ENCODE measurements around the gene DGLUCY. TPM values are rescaled to one million over a fixed set of nuclear protein-coding genes. Genes with fewer than 3 reads are reported as not detected.
"Not testable (repeated sequence)": the region's sequence is repeated elsewhere in the genome, so short reads cannot be mapped to it uniquely, and the experiment has no call there.

DGLUCY gene
- total and polyA plus RNA-seq, 9 donors = 17.9 to 73.3 (median 39.3) TPM

DNA sequence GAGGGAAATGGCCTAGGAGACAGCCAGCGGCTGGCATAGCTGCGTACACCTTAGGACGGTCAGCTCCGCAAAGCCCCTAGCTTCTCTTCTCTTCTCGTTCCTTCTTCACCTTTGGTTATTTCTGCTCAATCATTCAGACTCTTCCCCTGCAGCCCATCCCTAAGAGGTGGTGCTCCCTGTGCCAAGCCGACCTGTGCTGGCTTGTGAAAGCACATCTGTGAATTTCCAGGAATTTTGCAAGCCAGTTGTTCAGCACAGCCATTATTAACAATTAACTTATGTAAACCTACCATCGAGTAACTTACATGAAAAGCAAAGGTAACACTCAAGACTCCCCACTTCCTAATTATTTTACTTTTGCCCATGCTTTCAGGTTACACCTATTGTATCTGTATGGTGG is 151.5 kb downstream of the DGLUCY start:
- H3K27ac ChIP-seq = no peak overlapping the region
- no peak overlapping the region for H3K4me3 ChIP-seq
- DNase-seq = no peak
- no peaks in the 10 kb centered on the region for H3K27me3 ChIP-seq
- H3K36me3 ChIP-seq = no peaks in the 10 kb centered on the region
- TF ChIP-seq, protein P1, sequence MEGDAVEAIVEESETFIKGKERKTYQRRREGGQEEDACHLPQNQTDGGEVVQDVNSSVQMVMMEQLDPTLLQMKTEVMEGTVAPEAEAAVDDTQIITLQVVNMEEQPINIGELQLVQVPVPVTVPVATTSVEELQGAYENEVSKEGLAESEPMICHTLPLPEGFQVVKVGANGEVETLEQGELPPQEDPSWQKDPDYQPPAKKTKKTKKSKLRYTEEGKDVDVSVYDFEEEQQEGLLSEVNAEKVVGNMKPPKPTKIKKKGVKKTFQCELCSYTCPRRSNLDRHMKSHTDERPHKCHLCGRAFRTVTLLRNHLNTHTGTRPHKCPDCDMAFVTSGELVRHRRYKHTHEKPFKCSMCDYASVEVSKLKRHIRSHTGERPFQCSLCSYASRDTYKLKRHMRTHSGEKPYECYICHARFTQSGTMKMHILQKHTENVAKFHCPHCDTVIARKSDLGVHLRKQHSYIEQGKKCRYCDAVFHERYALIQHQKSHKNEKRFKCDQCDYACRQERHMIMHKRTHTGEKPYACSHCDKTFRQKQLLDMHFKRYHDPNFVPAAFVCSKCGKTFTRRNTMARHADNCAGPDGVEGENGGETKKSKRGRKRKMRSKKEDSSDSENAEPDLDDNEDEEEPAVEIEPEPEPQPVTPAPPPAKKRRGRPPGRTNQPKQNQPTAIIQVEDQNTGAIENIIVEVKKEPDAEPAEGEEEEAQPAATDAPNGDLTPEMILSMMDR (IDR thresholded peaks at IDR 0.05) = no peak
- TF ChIP-seq EP300 (IDR thresholded peaks at IDR 0.05) (no peak), POLR2A (IDR thresholded peaks at IDR 0.05) (no peak)
- H3K4me1 ChIP-seq (ENCODE audit: insufficient read depth) = peaks cover 6% of the 10 kb centered on the region
- 90 to 93% (median 91%) methylated on average over 7 of the region's 7 CpGs for WGBS, 3 donors
- H3K9me3 ChIP-seq = no peaks in the 10 kb centered on the region
- intact Hi-C loops (cut with DNase I) = loop anchor here in 1 of 4 donors (2.0 kb wide), 1 partner anchor 19 kb away; no protein-coding TSS in a partner anchor

DNA sequence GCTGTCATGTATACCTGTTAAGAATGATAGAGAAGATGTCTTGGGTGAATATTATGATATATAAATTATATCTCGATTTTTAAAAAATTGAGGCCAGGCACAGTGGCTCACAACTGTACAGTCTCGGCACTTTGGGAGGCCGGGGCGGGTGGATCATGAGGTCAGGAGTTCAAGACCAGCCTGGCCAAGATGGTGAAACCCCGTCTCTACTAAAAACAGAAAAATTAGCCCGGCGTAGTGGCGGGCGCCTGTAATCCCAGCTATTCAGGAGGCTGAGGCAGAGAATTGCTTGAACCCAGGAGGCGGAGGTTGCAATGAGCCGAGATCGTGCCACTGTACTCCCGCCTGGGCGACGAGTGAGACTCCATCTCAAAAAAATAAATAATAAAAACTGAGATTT is 152.4 kb downstream of the DGLUCY start:
- DNase-seq; H3K4me3 ChIP-seq; H3K36me3 ChIP-seq; H3K9me3 ChIP-seq; H3K27ac ChIP-seq; intact Hi-C loops (cut with DNase I); H3K27me3 ChIP-seq; H3K4me1 ChIP-seq (ENCODE audit: insufficient read depth): not testable (repeated sequence)
- WGBS, 3 donors = 91 to 96% (median 93%) methylated on average over 15 of the region's 15 CpGs

DNA sequence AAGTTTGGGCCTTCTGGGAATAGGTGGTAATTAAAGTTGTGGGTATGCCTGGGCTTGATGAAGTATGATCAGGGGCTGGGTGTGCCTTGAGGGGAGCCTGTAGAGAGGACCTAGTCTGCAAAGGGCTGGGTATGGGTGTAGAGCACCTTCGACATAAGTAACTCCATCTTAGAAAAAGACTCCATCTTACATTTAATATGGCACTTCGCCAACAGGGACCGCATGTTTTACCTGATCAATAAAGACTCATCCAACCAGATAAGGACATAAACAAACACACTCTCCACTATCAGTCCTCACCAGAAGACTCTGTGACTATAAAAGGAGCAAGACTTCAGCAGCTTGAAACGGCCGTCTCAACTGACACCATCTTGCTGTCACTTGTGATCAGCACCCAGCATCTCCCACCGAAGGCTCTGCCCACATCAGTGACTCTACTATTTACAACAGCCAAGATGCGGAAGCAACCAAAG is 154.1 kb downstream of the DGLUCY start:
- WGBS, 3 donors = 92 to 97% (median 95%) methylated on average over 7 of the region's 7 CpGs
- H3K27me3 ChIP-seq = no peaks in the 10 kb centered on the region
- no peak for DNase-seq
- H3K4me3 ChIP-seq = no peak overlapping the region
- no peak overlapping the region for H3K27ac ChIP-seq
- intact Hi-C loops (cut with DNase I) = no loop called here
- peaks cover 6% of the 10 kb centered on the region for H3K4me1 ChIP-seq (ENCODE audit: insufficient read depth)
- H3K36me3 ChIP-seq = no peaks in the 10 kb centered on the region
- H3K9me3 ChIP-seq = no peaks in the 10 kb centered on the region
- TF ChIP-seq, protein P1 (IDR thresholded peaks at IDR 0.05) = no peak
- TF ChIP-seq POLR2A (IDR thresholded peaks at IDR 0.05) = no peak
- TF ChIP-seq EP300 (IDR thresholded peaks at IDR 0.05) = no peak

DNA sequence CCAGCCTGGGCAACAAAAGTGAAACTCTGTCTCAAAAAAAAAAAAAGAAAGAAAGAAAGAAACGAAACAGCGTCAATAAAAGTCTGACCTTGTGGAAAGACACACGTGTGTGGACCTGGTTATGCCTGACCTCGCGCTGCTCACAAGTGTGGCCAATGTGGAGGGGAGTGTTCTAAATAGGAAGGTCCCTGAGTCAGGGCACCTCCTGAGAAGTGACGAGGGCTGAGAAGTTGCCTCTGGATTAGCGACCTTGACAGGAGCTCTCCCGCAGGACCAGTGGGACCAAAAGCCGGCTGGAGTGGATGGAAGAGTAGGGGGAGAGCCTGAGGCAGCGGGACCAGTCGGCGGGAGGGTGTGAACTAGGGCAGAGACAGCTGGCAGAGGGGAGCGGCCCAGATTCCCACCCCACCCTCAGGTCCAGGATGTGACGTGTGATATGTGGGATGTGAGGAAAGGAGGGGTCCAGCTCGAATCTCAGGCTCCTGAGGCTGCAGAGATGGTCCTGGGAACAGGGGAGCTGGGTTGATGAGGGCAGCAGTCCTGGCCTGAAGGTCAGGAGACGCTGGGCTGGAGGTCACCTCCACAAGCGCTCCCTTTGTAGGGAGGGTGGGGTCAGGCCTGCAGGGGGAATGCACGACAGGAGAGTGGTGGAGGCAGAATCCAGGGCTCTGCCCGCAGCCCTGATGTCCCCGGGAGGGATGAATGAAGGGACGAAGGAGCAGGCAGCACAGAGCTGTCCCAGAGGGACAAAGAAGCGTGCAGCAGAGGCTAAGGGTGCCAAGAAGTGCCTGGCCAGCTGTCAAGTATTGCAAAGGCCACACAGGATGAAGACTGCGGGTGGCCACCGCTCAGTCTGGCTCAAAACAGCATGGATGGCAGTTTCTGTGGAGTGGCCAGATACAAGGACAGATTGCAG is 155.5 kb downstream of the DGLUCY start:
- no peak for DNase-seq
- TF ChIP-seq, protein P1 (IDR thresholded peaks at IDR 0.05) = no peak
- TF ChIP-seq EP300 (IDR thresholded peaks at IDR 0.05) (no peak), POLR2A (IDR thresholded peaks at IDR 0.05) (no peak)
- Histone ChIP-seq H3K4me1 (ENCODE audit: insufficient read depth) (peaks cover 6% of the 10 kb centered on the region), H3K27me3 (no peaks in the 10 kb centered on the region), H3K9me3 (no peaks in the 10 kb centered on the region), H3K36me3 (no peaks in the 10 kb centered on the region), H3K27ac (no peak overlapping the region), H3K4me3 (no peak overlapping the region)
- WGBS, 3 donors = 13 to 37% (median 20%) methylated on average over 24 of the region's 24 CpGs
- intact Hi-C loops (cut with DNase I) = no loop called here

DNA sequence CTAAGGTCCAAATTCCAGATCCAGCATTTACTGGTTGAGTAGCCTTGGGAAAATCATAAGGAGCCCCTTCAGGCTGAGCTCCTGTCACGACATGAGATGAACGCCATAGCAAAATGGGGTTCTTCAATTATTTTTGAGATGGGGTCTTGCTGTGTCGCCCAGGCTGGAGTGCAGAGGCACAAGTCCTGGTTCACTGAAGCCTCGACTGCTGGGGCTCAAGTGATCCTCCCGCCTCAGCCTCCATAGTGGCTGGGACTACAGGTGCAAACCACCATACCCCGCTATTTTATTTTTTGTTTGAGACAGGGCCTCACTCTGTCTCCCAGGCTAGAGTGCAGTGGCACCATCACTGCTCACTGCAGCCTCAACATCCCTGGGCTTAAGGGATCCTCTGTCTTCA is 156.3 kb downstream of the DGLUCY start:
- peaks cover 6% of the 10 kb centered on the region for H3K4me1 ChIP-seq (ENCODE audit: insufficient read depth)
- TF ChIP-seq, protein P1 (IDR thresholded peaks at IDR 0.05) = no peak
- no peak for TF ChIP-seq POLR2A (IDR thresholded peaks at IDR 0.05)
- TF ChIP-seq EP300 (IDR thresholded peaks at IDR 0.05) = no peak
- no peaks in the 10 kb centered on the region for H3K27me3 ChIP-seq
- no peaks in the 10 kb centered on the region for H3K9me3 ChIP-seq
- intact Hi-C loops (cut with DNase I) = loop anchor here in 1 of 4 donors (10.0 kb wide), 1 partner anchor 1325 kb away; no protein-coding TSS in a partner anchor
- H3K36me3 ChIP-seq = no peaks in the 10 kb centered on the region
- no peak overlapping the region for H3K4me3 ChIP-seq
- 93 to 96% (median 94%) methylated on average over 6 of the region's 6 CpGs for WGBS, 3 donors
- no peak for DNase-seq
- no peak overlapping the region for H3K27ac ChIP-seq

Data from ovary (tissue), 9 donors.